Measurements from ENCODE around the gene QKI. TPM values are rescaled to one million over a fixed set of nuclear protein-coding genes. Genes with fewer than 3 reads are reported as not detected.
"Not testable (repeated sequence)": the region's sequence is repeated elsewhere in the genome, so short reads cannot be mapped to it uniquely, and the experiment has no call there.

The QKI gene
- total RNA-seq, 2 experiments from 2014 or later, result 61.0 to 65.7 TPM

GRCh38 chr6:163469459-163469985 is 55.0 kb downstream of the QKI start:
- ChIA-PET POLR2A (no interaction called here), CTCF (no interaction called here)

- POLR2A ChIA-PET, result no interaction called here
- CTCF ChIA-PET, result no interaction called here
Observed at GRCh38 chr6:163470611-163471010, 56.1 kb downstream of the QKI start.

DNA sequence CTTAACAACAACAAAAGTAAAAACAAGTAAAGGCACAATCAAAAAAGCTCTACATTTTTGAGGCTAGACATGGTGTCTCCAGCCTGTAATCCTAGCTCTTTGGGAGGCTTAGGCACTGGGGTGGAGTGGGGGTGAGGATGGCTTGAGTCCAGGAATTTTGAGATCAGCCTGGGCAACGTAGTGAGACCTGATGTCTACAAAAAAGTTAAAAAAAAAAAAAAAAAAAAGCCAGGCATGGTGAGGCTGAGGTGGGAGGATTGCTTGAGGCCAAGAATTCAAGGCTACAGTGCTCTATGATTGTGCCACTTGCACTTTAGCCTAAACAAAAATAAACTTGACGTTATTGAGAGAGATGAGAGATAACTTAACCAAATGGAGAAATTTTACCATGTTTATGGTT is 60.1 kb downstream of the QKI start:
- ChIA-PET POLR2A (no interaction called here), CTCF (interaction anchor here (0.7 kb wide), 1 partner anchor 28 kb away, joined by 3 read pairs; no protein-coding TSS in a partner anchor)

DNA sequence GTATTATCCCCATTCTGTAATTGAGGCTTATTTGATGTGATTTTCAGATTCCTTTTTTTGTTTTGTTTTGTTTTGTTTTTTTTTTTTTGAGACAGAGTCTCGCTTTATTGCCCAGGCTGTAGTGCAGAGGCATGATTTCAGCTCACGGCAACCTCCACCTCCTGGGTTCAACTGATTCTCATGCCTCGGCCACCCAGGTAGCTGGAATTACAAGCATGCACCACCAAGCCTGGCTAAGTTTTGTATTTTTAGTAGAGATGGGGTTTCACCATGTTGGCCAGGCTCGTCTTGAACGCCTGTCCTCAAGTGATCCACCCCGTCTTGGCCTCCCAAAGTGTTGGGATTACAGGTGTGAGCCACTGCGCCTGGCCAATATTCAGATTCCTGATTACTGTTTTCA is 62.4 kb downstream of the QKI start:
- POLR2A ChIA-PET, CTCF ChIA-PET: not testable (repeated sequence)

- POLR2A ChIA-PET, result no interaction called here
- CTCF ChIA-PET, result no interaction called here
Observed at GRCh38 chr6:163483107-163483506, 68.6 kb downstream of the QKI start.

- POLR2A ChIA-PET, result no interaction called here
- CTCF ChIA-PET, result no interaction called here
Observed at GRCh38 chr6:163485388-163485851, 70.9 kb downstream of the QKI start.

DNA sequence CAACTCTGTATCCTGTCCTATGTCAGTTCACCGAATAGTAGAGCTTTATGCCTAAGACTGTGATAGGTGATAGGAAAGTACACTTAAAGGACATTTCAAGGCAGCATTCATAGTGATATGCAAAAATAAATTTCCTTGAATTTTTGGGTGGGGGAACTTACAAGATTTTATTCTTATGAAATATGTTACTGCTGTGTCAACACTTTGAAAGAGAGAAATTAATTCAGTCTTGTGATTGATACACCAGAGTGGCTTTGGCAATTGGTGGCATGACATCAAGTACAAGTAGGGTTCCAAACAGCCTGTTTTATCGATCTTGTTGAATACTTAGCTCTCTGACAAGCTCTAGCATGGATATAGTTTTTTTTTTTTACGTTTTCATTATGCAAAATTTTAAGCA is 72.3 kb downstream of the QKI start:
- ChIA-PET CTCF (no interaction called here), POLR2A (no interaction called here)

GRCh38 chr6:163487606-163488005 is 73.1 kb downstream of the QKI start:
- ChIA-PET POLR2A (no interaction called here), CTCF (no interaction called here)

DNA sequence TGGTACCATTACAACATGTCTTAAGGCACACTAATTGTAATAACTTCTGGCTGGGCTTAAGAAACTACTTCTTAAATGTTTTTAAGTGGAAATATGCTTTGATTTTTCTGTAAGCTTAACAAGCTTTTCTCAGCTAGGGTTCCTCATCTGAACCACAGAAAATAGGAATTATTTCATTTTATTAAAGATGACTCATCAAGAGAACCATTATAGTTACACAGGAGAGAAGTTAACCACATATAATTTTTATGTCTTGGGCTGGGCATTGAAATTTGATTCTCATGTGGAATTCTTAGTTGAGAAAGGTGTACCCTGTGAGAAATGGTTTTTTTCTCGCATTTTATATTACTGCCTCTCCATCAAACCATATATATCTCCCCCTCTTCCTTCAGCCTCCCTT is 75.1 kb downstream of the QKI start:
- POLR2A ChIA-PET, result no interaction called here

DNA sequence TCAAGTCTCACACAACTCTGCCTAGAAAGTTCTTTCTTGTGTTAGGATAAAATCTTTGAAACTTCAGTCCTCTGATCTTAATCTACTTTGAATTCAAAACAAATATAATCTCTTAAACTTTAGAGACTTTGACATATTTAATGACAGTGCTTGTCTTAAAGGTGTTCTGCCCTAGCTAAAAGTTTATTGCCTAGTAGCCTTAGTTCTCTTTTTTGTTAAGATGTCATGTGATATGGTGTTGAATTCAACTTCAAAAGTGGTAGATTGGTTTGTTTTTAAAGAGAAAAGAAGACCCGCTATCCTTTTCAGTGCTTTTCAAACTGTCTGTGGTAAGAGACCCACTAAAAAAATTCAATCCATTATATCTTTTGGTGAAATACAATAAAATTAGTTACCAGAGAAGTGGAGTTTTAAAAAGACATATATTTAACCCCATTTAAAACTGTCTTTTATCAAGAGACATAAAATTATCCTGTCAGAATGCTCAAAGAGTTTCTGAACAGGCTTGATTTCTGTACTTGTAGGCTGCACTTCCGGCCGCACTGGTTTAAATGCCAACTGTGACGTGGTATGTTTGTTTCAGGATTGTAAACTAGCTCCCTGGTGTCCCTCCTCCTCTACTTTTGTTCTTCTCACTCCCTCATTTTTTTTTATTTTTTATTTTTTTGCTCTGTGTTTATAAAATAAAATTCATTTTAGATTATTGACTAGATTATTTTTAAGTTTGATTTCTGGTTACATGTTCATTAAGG is 76.5 kb downstream of the QKI start:
- ChIA-PET CTCF (no interaction called here), POLR2A (interaction anchor here (0.5 kb wide), 1 partner anchor 64 kb away, joined by 3 read pairs; no protein-coding TSS in a partner anchor)

More for the DNA sequence above, 75.1 kb downstream of the QKI start:
- CTCF ChIA-PET, result no interaction called here

GRCh38 chr6:163491737-163492300 is 77.3 kb downstream of the QKI start:
- CTCF ChIA-PET, result no interaction called here
- POLR2A ChIA-PET, result interaction anchor here (0.5 kb wide), 1 partner anchor 65 kb away, joined by 3 read pairs; no protein-coding TSS in a partner anchor

GRCh38 chr6:163494279-163494727 is 79.8 kb downstream of the QKI start:
- CTCF ChIA-PET, result no interaction called here

DNA sequence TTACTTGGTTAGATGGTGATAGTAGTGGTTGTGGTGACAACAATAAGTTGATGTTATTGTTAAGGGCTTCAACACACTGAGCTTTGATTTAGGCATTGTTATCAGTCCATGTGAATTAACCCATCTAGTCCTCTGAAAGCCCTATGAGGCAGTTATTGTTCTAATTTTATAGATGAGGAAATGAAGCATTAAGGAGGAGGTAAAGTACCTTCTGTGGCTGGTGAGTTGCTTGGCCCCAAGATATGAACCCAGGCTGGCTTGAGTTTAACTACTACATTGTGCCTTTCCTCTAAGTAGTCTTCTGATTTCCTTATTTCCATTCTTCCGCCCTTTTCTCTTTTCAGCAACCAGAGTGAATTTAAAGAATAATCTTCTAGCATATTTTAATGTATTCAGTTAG is 81.7 kb downstream of the QKI start:
- CTCF ChIA-PET, result no interaction called here
- POLR2A ChIA-PET, result no interaction called here

More at GRCh38 chr6:163494279-163494727, 79.8 kb downstream of the QKI start:
- POLR2A ChIA-PET, result no interaction called here

DNA sequence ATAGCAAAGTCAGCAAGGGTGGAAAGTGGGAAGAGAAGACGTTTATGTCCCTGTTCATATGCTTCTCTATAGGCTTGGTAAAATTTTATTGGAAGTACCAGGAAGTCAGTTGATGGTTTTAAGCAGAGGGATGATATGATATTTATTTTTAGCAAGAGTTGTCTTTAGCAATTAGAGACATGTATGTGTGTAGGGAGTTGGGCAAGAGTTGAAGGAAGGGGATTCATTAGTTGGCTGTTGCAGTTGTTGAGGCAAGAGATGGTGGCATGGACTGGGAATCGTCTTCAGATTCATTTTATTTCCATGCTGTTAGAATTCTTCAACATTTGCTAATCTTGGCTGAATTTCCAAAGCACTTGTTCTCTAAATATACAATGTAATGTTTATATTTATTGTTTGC is 85.6 kb downstream of the QKI start:
- POLR2A ChIA-PET, result no interaction called here

DNA sequence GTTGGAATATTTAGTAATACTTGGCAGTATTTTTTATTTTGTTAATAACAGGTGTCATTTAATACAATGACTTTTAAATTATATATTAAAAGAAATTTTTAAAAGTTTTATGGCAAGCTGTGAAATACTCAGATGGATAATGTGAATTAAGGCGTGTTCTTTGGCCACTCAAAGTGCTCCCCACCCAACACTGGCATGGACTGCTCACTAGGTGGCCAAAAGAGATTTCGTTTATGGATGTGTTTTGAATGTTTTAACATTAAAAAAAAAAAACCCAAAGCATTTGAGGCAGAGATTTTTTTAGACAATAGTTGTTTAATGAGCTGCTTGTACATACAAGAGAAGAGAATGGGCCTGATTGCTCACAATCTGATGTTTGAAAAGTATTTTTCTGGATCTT is 86.5 kb downstream of the QKI start:
- ChIA-PET CTCF (interaction anchor here (0.6 kb wide), 1 partner anchor 109 kb away, joined by 3 read pairs; no protein-coding TSS in a partner anchor), POLR2A (no interaction called here)

More for the DNA sequence above, 85.6 kb downstream of the QKI start:
- CTCF ChIA-PET, result no interaction called here

DNA sequence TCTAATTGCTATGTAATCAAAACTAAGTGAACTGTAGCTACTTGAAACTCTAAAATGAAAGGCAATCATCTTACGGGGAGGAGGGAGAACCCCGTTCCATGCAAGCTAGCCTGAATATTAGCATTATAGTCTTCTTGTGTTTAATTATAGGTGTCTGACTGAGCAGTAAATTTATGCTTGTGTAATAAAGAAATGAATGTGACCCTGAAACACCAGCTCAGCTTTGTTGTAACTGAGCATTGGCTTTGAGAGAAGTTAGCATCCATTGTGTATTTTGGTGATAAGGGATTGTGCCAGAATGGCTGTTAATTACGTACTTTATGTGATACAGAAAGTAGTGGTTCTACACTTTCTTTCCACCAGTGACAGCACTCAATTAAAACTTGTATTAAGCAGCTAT is 86.9 kb downstream of the QKI start:
- CTCF ChIA-PET, result interaction anchor here (0.6 kb wide), 1 partner anchor 109 kb away, joined by 3 read pairs; no protein-coding TSS in a partner anchor
- POLR2A ChIA-PET, result no interaction called here

DNA sequence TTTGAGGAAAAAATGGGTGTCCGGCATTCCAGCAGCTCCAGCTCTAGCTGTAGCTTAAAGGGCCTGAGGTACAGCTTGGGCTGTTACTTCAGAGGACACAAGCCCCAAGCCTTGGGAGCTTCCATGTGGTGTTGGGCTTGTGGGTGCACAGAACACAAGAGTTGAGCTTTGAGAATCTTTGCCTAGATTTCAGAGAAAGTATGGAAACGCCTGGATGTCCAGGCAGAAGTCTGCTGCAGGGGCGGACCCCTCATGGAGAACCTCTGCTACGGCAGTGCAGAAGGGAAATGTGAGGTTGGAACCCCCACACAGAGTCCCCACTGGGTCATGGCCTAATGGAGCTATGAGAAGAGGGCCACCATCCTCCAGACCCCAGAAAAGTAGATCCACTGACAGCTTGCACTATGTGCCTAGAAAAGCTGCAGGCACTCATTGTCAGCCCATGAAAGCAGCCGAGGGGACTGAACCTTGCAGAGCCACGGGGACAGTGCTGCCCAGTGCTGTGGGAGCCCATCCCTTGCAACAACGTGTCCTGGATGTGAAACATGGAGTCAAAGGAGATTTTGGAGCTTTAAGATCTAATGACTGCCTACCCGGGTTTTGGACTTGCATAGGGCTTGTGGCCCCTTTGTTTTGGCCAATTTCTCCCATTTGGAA is 90.6 kb downstream of the QKI start:
- CTCF ChIA-PET, result no interaction called here

GRCh38 chr6:163507965-163508364 is 93.4 kb downstream of the QKI start:
- POLR2A ChIA-PET, result no interaction called here
- CTCF ChIA-PET, result no interaction called here

More for the DNA sequence above, 90.6 kb downstream of the QKI start:
- POLR2A ChIA-PET, result no interaction called here

DNA sequence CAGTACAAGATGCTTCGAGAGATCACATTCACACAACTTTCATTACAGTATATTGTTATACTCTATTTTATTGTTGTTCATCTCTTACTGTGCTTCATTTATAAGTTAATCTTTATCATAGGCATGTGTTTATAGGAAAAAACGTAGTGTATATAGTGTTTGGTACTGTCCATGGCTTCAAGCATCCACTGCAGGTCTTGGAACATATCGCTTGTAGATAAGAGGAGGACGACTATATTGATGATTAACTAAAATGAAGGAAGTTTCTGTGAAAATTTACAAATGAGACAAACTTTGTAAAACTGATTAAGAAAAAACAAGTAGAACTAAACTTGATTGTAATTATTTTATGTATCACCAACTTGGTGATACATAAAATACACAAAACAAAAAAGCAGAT is 98.5 kb downstream of the QKI start:
- ChIA-PET CTCF (no interaction called here), POLR2A (no interaction called here)

DNA sequence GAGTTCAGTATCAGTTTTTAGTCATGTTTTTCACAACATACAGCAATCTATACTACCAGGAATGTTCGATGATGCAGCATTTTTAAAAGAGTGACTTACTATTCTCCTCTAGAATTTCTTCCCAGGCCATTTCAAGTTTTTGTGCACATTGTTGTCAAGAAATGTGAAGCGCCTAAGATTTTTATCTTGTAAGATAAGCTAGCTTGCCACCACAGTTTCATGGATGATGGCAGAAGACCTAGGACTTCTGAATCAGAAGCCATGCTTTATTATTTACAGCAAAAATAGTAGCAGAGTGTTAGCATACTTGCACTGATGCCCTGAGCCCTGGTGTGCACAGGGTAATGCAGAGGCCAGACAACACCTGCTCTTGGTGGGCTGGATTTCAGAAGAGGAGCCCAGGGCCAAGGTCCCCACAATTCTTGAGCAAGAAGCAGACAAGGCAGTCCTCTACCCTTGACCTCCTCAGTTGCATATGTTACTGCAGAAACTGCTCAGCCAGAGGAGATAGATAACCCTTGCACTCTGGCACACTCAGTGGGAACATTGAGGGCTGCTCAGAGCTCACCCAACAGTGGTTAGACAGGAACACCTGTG is 99.2 kb downstream of the QKI start:
- CTCF ChIA-PET, result no interaction called here
- POLR2A ChIA-PET, result no interaction called here

Data from activated CD8-positive, alpha-beta memory T cell treated with anti-CD3 and anti-CD28 coated beads for 36 hours (primary cell).